Activated CD8-positive, alpha-beta memory T cell treated with anti-CD3 and anti-CD28 coated beads, Interleukin-2, amount 50 U/mL, for 1 hour (primary cell): ENCODE data around the gene GCH1.
"Not testable (repeated sequence)": the region's sequence is repeated elsewhere in the genome, so short reads cannot be mapped to it uniquely, and the experiment has no call there.

Experiments
- DNase-seq: peaks from one replicate; pipeline ENCODE4 v3.0.0-alpha.2; 2020; ENCODE audit errors: extremely low read depth

GCH1 gene

DNA sequence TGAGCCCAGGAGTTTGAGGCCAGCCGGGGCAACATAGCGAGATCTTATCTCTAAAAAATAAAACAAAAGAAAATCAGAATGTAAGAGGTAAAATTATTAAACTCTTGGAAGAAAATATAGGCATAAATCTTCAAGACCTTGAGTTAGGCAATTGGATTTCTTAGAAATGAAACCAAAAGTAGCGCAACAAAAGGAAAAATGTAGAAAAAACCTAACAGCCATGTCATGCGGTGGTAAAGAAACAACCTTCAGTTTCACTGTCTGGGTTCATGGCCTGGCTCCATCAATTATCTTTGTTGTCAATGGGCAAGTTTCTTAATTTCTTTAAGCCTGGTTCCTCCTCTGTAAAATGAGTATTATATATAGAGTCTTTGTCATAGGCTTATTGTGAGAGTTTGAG, 5.6 kb upstream of the GCH1 start:
- no peak for DNase-seq

DNA sequence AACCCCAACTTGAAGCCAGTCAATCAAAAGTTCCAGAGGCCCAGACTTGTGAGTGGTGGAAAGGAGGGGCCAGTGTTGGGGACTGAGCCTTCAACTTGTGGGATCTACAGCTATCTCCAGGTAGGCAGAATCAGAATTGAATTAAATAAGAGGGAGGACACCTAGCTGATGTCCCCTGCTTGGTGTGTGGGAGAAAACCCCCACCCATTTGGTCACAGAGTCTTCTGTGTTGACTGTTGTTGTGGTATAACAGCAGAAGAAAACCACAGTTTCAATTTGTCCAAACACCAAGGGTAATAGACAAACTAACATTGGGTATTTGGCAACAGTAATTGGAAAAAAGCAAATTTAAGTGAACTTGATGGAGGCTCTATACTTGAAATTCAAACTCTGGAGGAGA, 3.4 kb upstream of the GCH1 start:
- DNase-seq: no peak

DNA sequence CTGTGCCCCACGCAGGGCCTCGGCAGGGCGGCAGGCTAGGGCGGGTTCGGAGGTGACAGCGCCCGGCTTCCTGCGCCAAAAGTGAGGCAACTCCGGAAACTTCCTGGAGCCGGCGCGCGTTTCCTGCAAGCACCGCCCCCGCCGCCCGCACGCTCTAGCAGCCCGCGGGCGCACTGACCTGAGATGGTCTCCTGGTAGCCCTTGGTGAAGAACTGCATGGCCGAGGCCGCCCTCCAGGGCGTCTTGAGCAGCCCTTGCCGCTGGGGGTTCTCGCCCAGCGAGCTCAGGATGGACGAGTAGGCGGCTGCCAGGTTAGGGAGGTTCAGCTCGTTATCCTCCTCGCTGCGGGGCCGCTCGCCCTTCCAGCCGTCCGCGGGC, 494 bp downstream of the GCH1 start:
- DNase-seq: peak; percentile 58

DNA sequence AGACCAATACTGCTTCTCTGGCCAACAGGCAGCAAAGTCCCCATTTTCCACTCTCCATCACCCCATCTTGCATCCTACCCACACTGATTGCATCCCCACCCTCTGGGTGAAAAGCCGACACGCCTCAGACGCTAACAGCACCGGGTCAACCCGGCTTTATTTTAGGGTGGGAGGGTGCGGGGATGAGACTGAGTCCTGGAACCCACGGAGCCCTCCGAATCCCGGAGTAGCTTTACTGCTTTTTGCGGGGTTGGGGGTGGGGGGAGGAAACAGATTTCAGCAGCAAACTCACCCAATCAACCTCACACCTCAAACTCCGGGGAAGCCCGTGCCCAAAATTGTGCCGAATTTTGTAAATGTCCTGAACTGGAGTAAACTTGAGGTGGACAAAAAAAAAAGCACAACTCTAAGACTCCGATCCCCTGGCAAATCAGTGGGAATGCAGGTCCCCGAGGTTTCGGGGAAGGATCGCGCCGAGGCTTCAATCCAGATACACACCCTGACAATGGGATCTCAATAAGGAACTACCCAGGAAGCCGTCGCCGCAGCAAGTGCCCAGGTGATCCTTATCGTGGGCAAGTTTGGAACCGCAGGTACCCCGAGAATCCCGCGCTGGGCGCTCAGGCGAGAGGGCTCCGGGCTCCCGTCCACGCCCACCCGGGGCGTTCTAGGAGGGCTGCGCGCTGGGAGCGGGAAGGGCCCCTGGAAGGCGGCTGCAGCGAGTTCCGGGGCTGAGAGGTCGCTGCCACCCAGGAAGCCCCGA, 1.1 kb downstream of the GCH1 start:
- DNase-seq: no peak

- no peak for DNase-seq
These were observed 3.1 kb downstream of the GCH1 start for GRCh38 chr14:54899573-54899972.

- DNase-seq: not testable (repeated sequence)
These were observed 4.6 kb downstream of the GCH1 start for GRCh38 chr14:54897809-54898555.

DNA sequence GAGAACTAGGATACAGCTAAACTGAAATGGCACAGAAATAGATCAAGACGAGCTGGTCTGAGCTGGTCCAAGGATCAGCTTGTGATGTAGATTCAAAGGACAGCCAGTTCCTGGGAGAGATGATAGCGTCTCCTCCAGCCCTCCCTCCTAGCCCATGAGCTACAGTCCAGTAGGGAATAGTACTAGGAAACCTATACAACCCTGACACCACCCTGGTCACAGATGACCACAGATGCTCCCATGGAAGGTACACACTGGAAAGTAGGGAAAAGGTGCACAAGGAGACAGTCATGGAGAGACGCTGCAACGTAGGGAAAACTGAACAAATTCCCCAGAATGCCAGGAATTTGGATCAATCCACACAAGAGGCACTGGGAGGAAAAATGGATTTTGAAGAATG, 6.9 kb downstream of the GCH1 start:
- no peak for DNase-seq

DNA sequence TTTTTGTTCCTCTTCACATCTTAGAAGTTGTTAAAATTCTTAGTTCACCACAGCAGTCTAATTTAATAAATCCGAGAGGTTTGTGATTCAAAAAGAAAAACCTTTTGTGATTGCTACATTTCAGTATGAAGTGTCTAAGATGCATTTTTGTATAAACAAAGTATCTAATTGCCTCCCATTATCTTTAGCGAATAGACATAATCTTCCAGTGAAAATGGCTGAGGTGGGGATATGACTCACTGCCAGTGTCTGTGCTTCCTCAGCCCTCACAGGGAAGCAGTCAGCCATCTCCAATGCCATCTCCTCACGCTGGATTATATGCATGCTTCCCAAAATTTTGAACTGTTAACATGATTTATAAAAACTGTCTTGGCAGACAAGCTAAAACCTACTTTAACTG, 7.6 kb downstream of the GCH1 start:
- no peak for DNase-seq

DNA sequence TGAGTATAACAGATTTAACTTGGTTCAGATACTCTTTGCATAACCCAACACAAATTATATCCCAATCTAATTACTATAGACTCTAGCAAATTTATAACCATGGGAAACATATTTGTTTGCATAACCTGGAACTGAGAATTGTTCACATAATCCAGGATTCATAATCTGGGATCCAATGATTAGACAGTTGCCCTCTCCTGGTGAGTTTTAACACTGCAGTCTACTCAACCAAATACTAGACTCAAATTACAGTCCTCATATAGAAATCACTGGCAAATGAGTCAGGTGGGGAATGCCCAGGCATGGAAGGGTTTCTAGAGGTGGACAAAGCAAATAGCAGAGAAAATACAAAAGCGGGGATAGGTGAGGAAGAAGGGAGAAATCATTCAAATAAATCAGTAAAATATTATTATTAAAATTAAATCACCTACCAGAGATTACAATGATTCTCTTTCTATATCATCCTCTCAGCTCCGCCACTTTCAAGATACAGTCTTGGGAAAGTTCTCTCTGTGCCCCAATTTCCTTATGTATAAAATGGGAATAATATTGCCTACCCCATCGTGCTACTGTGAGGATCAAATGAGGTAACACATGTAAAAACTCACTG, 9.4 kb downstream of the GCH1 start:
- no peak for DNase-seq

GRCh38 chr14:54891471-54892245, 11.0 kb downstream of the GCH1 start:
- no peak for DNase-seq

- DNase-seq: no peak
These were observed 11.8 kb downstream of the GCH1 start for GRCh38 chr14:54890788-54891187.

DNA sequence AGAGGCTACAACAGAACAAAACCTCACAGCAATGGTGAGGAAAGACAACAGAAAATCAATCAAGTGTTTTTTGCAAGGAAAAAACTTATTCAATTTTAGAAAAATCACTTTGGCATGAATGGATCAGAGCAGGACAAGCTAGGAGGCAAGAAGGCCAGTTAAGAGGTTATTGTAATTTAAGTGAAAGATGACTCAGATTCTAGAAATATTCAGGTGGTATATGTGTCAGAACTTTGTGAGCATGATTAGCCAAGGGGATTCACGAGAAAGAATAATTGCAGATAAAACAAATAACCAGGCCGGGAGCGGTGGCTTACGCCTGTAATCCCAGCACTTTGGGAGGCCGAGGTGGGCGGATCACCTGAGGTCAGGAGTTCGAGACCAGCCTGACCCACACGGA, 12.7 kb downstream of the GCH1 start:
- DNase-seq: no peak

GRCh38 chr14:54882521-54882920, 20.1 kb downstream of the GCH1 start:
- no peak for DNase-seq

- DNase-seq: no peak
These were observed 20.7 kb downstream of the GCH1 start for GRCh38 chr14:54881761-54882401.

DNA sequence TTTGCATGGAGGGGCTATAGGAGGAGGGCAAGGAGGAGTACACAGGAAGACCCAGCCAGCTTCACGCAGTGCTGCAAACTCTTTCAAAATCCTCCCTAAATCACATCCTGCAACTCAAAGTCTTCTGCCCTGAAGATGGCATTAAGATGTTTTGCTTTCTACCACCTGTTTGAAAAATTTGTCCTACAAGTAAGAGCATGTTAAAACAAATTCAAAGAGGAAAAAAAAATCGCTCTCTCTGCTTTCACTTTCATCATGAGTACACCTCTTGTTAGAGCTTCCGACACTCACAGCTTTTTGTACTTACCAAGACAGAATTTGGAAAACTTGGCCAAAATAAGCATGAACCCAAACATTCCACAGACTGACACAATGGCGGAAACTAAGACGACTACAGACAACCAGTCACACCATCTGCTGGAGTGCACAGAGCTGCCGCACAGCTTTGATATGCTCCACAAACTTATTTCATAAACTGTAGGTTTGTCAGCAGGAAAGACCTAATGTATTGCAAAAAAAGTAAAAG, 21.3 kb downstream of the GCH1 start:
- no peak for DNase-seq

DNA sequence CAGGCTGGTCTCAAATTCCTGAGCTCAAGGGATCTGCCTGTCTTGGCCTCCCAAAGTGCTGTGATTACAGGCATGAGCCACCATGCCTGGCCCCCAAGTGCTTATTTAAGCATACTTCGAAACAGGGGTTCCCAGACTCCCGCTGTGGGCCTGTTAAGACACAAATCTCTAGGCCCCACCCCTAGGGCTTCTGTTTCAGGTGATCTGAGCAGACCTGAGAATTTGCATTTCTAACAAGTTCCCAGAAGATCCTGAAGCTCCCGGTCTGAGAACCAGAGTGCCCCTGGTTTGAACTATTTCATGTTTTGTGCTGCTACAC, 25.0 kb downstream of the GCH1 start:
- DNase-seq: no peak

DNA sequence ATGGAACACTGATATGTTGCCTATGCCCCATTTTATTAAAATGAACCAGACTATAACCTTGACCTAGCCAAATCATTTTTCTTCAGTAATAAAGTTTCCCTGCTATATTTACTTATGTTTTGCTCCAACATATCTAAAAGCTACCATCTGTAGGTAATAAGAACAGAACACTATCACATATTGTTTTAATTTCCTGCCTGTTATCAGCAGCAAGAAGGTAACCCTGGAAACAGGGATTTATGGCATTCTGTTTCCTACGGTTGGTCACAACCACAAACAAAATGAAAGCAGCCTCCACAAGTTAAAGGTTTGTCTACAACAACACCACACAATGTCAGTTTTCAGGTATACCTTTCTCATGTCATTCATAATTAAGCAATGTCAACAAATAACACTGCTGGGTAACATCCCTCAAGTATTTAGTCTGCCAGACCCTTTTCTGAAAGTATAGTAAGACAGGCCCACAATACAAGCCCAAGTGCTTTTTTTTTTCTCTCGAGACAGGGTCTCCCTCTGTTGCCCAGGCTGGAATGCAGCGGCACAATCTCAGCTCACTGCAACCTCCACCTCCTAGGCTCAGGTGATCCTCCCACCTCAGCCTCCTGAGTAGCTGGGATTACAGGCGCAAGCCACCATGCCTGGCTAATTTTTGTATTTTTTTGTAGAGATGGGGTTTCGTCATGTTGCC, 25.5 kb downstream of the GCH1 start:
- no peak for DNase-seq

DNA sequence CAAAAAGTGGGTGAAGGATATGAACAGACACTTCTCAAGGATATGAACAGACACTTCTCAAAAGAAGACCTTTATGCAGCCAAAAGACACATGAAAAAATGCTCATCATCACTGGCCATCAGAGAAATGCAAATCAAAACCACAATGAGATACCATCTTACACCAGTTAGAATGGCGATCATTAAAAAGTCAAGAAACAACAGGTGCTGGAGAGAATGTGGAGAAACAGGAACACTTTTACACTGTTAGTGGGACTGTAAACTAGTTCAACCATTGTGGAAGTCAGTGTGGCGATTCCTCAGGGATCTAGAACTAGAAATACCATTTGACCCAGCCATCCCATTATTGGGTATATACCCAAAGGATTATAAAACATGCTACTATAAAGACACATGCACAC, 27.0 kb downstream of the GCH1 start:
- DNase-seq: not testable (repeated sequence)

DNA sequence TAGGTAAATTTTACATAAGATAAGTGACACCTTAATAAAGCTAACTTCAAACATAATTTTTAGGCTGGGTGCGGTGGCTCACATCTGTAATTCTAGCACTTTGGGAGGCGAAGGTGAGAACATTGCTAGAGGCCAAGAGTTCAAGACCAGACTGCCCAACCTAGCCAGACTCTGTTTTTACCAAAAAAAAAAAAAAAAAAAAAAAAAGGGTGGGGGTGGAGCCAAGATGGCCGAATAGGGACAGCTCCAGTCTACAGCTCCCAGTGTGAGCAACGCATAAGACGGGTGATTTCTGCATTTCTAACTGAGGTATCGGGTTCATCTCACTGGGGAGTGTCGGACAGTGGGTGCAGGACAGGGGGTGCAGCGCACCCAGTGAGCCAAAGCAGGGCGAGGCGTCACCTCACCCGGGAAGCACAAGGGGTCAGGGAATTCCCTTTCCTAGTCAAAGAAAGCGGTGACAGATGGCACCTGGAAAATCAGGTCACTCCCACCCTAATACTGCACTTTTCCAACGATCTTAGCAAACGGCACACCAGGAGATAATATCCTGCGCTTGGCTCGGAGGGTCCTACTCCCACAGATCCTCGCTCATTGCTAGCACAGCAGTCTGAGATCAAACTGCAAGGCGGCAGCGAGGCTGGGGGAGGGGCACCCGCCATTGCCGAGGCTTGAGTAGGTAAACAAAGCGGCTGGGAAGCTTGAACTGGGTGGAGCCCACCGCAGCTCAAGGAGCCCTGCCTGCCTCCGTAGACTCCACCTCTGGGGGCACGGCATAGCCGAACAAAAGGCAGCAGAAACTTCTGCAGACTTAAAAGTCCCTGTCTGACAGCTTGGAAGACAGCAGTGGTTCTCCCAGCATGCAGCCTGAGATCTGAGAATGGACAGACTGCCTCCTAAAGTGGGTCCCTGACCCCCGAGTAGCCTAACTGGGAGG, 32.2 kb downstream of the GCH1 start:
- DNase-seq: not testable (repeated sequence)

GRCh38 chr14:54867011-54867410, 35.6 kb downstream of the GCH1 start:
- no peak for DNase-seq
